GM19023 (cell line): ENCODE results near the gene FHAD1.
"Not testable (repeated sequence)": the region's sequence is repeated elsewhere in the genome, so short reads cannot be mapped to it uniquely, and the experiment has no call there.

ENCODE experiments used
- ATAC-seq: cut with Tn5 transposase; IDR thresholded peaks from one replicate; pipeline ENCODE4 v1.9.1; 2021; ENCODE audit warnings: mild to moderate bottlenecking, moderate library complexity; ENCODE audit not compliant: unreplicated experiment

Gene FHAD1

GRCh38 chr1:15362096-15362736 lies 115.2 kb downstream of the FHAD1 start:
- no peak for ATAC-seq

GRCh38 chr1:15362737-15363128 lies 115.7 kb downstream of the FHAD1 start:
- ATAC-seq = no peak

GRCh38 chr1:15364740-15365139 lies 117.7 kb downstream of the FHAD1 start:
- ATAC-seq = no peak

GRCh38 chr1:15368888-15369287 lies 121.9 kb downstream of the FHAD1 start:
- no peak for ATAC-seq

DNA sequence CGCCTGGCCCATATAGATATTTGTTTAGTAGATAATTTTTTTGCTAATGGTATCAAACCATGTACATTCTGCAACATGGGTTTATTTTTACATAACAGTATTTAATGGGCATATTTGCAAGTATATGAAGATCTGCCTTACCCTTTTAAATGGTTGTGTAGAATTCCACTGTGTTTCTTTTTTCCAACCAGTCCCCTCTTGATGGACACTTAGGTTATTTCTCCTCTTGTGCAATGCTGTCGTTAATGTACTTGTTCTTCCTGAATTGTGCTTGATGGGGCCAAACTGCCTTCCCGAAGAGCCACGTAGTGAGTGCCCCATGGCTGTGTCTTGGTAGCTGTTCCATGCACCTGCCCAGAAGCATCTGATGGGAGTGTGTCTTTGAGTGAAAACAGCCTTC lies 123.2 kb downstream of the FHAD1 start:
- no peak for ATAC-seq

GRCh38 chr1:15370781-15371520 lies 123.9 kb downstream of the FHAD1 start:
- ATAC-seq = no peak

DNA sequence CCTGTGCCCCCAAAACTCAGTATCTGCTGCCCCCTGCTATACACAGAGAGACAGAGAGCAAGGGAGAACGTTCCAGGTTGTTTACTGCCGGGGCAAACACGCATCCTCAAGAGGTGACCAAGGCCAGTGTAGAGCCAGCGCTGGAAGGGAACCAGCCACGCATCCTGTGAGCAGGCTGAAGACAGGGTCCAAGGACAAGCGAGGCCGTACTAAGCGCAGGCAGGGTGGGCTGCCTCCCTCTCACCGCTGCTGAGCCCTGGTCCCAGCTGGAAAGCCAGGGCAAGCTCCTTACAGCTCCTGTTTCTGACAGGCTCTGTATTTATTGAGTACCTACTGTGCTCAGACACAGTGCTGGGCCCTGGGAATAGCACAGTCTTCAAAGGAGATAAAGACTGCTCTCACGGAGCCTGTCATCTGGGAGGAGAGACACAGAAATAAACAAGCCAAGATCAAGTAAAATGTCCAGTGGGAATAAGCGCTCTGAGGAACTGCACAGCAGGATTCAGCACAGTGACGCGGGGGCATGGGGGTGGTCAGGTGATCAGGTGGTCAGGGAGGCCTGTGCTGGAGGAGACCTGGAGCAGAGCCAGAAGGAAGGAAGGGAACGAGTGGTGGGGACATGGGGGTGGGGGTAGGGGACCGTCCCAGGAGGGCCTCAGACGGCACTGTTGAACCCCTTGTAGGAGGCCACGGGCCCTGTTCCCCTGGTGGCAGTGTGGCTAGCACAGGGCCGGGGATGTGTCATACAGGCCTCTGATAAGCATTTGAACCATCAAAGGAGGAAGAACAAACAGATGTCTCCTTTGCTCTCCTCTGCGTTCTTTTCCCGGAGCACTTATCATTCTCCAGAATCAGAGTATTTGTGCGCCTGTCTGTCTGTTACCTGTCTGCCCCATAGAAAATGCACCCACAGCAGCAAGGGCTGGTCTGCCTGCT lies 124.9 kb downstream of the FHAD1 start:
- ATAC-seq = no peak

DNA sequence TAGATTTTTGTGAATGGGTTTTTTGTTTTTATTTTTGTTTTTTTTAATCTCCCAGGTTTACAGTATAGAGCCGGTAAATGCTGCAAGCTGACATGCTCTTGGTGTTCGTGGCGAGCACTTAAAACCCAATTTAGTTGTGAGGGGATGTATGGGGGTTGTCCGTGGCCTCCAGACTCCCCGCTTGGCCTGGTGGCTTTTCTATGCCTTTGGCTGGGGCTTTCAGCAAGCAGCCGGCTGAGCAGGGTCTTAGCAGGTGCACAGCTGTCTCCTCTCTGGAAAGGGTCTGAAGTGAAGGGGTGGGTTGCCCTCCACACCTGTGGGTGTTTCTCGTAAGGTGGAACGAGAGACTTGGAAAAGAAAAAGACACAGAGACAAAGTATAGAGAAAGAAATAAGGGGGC lies 131.7 kb downstream of the FHAD1 start:
- no peak for ATAC-seq

- not testable (repeated sequence) for ATAC-seq
These were observed 132.1 kb downstream of the FHAD1 start for GRCh38 chr1:15379151-15379550.

DNA sequence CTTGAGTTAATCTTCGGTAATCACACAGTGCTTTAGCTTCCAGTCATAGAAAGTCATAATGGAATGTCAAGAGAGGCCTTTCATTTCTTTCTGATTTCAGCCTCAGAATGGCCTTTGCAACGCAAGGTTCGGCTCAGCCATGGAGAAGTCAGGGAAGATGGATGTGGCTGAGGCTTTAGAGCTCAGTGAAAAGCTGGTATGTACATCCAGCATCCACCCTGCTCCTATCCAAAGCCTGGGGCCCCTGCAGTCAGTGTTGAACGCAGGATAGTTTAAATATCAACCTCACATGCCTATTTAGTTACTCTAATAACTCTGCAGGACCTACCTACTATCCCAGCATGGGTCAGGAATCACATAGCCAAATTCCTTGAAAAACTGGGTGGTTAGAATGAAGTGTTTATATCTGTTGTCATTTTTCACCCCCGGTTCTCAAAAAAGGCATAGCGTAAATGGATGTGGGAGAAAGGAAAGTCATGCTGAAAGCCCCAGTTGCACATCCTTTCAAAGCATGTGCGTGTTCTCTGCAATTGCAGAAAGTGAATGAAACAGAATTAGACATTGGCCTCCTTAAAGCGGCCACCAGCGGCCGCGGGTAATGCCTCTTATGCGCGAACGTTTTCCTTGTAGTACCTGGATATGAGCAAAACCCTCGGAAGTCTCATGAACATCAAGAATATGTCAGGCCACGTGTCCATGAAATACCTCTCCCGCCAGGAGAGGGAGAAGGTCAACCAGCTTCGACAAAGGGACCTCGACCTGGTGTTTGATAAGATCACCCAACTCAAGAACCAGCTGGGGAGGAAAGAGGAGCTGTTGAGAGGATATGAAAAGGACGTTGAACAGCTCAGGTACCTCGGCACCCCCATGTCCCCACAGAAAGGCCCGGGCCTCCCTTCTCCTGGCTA lies 133.8 kb downstream of the FHAD1 start:
- no peak for ATAC-seq

DNA sequence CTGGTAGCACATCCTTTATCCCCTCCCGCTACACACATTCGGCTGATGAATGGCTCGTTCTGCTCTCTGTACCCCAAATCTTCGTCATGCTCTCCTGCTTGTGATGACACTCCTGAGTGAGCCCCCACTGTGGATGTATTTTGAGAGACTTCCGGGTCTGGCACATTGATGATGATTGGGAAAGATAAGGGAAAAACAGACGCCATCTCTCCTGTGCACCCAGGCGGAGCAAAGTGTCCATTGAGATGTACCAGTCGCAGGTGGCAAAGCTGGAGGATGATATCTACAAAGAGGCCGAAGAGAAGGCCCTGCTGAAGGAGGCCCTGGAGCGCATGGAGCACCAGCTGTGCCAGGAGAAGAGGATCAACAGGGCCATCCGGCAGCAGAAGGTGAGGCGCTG lies 134.8 kb downstream of the FHAD1 start:
- ATAC-seq = no peak

DNA sequence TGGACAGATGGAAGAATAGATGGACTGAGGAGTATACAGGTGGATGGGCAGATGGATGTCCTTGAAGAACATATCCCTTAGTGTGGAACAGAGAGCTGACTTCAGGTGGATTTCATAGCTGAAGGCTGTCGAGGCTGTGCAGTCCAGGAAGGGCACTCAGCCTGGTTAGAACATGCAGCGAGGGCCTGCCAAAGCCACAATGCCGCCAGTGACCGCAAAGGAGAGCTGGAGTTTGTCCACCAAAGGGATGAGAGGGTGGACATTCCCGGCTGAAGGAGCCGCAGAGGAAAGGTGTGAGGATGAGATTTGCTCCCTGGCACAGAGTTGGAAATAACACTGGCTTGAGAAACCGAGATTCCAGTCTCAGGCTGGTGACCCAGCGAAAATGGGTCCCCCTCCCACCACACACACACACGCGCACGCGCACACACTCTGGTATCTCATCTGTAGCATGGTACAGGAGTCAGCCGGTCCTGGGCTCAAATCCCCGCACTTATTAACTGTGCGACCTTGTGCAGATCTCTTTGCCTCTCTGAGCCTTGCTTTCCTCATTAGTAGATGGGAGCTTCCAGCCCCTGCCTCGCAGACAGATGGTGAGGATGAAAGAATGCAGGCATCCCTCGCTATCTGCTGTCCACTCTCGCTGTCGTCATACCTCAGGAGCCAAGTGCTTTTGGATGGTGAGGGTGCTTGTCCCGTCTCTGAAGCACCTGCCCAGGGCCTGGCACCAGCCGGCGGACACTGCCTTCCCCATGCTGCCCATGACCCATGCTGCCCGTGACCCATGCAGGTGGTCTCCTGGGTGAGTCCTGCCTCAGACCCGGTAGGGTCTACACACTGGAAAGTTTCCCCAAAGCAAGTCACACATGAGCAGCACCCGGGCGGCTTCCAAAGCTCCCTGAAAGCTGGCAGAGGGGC lies 135.8 kb downstream of the FHAD1 start:
- ATAC-seq = no peak

- no peak for ATAC-seq
These were observed 136.8 kb downstream of the FHAD1 start for GRCh38 chr1:15383810-15384209.

DNA sequence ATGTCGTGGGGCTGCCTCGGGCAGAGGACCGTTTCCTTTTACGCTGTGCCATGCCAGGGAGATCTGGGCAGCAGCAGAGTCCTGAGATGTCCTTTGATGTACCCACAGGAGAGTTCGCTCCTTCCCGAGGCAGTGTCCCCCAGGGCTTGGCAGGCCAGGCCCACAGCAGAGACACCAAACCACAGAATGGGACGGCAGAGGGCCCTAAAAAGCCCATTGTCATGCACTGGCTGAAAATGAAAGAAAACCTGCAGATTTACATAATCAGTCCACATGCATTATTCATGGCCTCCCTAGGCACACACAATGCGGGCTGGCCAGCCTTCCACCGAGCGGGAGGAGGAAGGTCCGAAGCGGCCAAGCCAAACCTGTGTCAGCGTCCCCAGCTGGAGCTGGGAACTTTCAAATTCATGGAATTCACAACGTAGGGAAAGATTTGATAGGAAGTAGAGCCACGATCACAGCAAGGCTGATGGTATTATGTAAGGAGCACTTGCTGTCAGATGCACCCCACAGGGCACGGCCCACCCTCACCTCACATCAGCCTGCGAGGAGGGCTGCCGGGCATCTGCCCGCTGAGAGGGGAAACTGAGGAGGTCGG lies 137.4 kb downstream of the FHAD1 start:
- no peak for ATAC-seq

DNA sequence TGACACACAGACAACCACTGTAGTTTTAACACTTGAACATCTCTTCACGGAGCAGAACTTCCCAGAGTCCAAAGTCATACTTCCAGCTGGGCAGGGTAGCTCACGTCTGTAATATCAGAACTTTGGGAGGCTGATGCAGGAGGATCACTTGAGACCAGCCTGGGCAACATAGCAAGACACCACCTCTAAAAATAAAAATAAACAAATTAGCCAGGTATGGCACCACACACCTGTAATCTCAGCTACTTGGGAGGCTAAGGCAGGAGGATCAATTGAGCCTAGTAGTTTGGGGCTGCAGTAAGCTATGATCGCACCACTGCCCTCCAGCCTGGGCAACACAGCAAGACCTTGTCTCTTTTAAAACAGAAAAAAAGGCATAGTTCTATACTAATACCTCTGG lies 138.4 kb downstream of the FHAD1 start:
- ATAC-seq = no peak

- no peak for ATAC-seq
These were observed 139.2 kb downstream of the FHAD1 start for GRCh38 chr1:15386164-15386749.

- no peak for ATAC-seq
These were observed 141.3 kb downstream of the FHAD1 start for GRCh38 chr1:15388201-15388880.

GRCh38 chr1:15389828-15390227 lies 142.8 kb downstream of the FHAD1 start:
- ATAC-seq = not testable (repeated sequence)
